ENCODE data around the gene HLA-DQB2. TPM values are rescaled to one million over a fixed set of nuclear protein-coding genes. Genes with fewer than 3 reads are reported as not detected.
"Not testable (repeated sequence)": the region's sequence is repeated elsewhere in the genome, so short reads cannot be mapped to it uniquely, and the experiment has no call there.

The HLA-DQB2 gene
- total RNA-seq, 4 donors from 2014 or later, result 60.4 to 97.2 (median 80.9) TPM

DNA sequence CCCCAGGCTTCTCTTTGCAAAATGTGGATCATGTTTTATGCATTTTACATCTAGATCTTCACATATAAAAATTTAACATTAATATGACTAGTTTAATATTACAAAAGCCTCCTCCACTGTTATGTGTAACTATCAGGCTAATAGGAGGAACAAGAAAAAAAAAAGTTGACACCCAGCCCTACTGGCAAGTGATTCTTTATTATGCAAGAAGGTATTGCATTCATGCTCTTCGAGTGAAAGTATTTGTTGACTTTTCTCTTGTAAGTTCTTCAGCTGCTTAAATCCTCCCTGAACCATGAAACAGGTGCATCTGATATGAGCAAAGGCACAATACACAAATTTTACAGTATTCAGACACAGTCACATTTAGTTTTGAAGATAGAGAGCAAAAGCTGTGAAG lies 716 bp upstream of the HLA-DQB2 start:
- Histone ChIP-seq H3K27me3 (peaks cover 44% of the 10 kb centered on the region), H3K4me1 (no peaks in the 10 kb centered on the region), H3K9me3 (no peaks in the 10 kb centered on the region), H3K36me3 (no peaks in the 10 kb centered on the region), H3K27ac (no peak overlapping the region), H3K4me3 (no peak overlapping the region)
- TF ChIP-seq EP300 (IDR thresholded peaks at IDR 0.05) (no peak), POLR2AphosphoS5 (IDR thresholded peaks at IDR 0.05) (no peak), POLR2A (IDR thresholded peaks at IDR 0.05) (no peak)
- TF ChIP-seq, protein P1, sequence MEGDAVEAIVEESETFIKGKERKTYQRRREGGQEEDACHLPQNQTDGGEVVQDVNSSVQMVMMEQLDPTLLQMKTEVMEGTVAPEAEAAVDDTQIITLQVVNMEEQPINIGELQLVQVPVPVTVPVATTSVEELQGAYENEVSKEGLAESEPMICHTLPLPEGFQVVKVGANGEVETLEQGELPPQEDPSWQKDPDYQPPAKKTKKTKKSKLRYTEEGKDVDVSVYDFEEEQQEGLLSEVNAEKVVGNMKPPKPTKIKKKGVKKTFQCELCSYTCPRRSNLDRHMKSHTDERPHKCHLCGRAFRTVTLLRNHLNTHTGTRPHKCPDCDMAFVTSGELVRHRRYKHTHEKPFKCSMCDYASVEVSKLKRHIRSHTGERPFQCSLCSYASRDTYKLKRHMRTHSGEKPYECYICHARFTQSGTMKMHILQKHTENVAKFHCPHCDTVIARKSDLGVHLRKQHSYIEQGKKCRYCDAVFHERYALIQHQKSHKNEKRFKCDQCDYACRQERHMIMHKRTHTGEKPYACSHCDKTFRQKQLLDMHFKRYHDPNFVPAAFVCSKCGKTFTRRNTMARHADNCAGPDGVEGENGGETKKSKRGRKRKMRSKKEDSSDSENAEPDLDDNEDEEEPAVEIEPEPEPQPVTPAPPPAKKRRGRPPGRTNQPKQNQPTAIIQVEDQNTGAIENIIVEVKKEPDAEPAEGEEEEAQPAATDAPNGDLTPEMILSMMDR (IDR thresholded peaks at IDR 0.05), result no peak
- WGBS, result 31% methylated on average over 1 of the region's 1 CpG
- no peak for DNase-seq (ENCODE audit: low spot score in 2 of 2)

DNA sequence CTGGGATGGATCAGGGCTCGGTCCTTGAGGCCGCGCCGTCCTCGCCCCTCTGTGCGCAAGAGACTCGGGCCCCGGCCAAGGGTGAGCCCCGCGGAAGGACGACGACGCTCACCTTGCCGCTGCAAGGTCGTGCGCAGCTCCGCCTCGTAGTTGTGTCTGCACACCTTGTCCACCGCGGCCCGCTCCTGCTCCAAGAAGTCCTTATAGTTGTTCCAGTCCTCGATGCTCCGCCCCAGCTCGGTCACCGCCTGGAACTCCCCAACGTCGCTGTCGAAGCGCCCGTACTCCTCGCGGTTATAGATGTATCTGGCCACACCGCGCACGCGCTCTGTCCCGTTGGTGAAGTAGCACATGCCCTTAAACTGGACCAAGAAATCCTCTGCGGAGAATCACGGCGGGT lies 1.8 kb downstream of the HLA-DQB2 start:
- Histone ChIP-seq H3K27ac (no peak overlapping the region), H3K27me3 (peaks cover 28% of the 10 kb centered on the region), H3K4me3 (no peak overlapping the region), H3K9me3 (no peaks in the 10 kb centered on the region), H3K4me1 (no peaks in the 10 kb centered on the region), H3K36me3 (no peaks in the 10 kb centered on the region)
- WGBS, result 65% methylated on average over 39 of the region's 40 CpGs
- no peak for DNase-seq (ENCODE audit: low spot score in 2 of 2)
- TF ChIP-seq, protein P1 (IDR thresholded peaks at IDR 0.05), result no peak
- no peak for TF ChIP-seq POLR2A (IDR thresholded peaks at IDR 0.05)
- TF ChIP-seq POLR2AphosphoS5 (IDR thresholded peaks at IDR 0.05), result no peak
- no peak for TF ChIP-seq EP300 (IDR thresholded peaks at IDR 0.05)

DNA sequence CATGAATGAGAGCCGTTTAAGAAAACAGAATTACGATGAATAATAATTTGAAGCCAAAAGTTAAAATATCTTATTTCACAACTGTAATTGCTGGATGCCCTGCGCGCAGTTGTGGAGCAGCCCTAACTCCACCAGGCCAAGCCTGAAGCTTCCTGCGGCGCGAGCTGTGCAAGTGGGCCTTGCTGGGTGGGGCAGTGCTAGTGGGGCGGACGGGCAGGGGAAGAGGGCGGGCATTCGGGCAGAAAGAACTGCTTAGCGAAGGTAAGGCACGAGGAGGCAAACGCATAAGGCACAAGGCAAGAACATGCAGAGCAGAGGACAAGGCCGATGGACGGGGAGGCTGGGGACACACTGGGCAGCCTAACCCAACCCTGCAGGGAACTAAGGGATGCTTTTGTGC lies 2.3 kb downstream of the HLA-DQB2 start:
- DNase-seq (ENCODE audit: low spot score in 2 of 2), result no peak
- H3K9me3 ChIP-seq, result no peaks in the 10 kb centered on the region
- 81% methylated on average over 16 of the region's 16 CpGs for WGBS
- peaks cover 28% of the 10 kb centered on the region for H3K27me3 ChIP-seq
- no peak for TF ChIP-seq POLR2AphosphoS5 (IDR thresholded peaks at IDR 0.05)
- no peak for TF ChIP-seq POLR2A (IDR thresholded peaks at IDR 0.05)
- H3K4me1 ChIP-seq, result no peaks in the 10 kb centered on the region
- no peaks in the 10 kb centered on the region for H3K36me3 ChIP-seq
- H3K27ac ChIP-seq, result no peak overlapping the region
- H3K4me3 ChIP-seq, result no peak overlapping the region

DNA sequence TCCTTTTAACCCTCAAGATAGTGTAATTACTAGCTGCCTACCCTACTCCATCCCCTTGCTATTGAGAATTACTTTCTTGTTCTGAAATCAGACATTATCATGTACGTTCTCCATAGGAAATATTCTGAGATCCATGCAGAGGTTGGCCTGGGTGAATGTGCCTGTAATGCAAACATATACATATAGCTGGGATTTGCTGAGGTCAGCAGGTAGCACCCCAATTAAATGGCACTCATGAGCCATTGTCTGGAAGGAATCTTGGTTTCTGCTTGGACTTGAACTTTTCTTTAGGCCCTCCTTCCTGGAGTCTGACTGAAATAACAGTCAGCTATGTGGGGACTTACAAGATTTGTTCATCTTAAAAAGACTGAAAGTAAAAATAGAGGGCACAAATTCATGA lies 3.7 kb downstream of the HLA-DQB2 start:
- no peaks in the 10 kb centered on the region for H3K36me3 ChIP-seq
- no peaks in the 10 kb centered on the region for H3K9me3 ChIP-seq
- no peak overlapping the region for H3K27ac ChIP-seq
- H3K4me3 ChIP-seq, result no peak overlapping the region
- H3K4me1 ChIP-seq, result no peaks in the 10 kb centered on the region
- DNase-seq (ENCODE audit: low spot score in 2 of 2), result no peak
- WGBS, result 83% methylated on average over 1 of the region's 1 CpG
- H3K27me3 ChIP-seq, result peaks cover 25% of the 10 kb centered on the region
- no peak for TF ChIP-seq POLR2A (IDR thresholded peaks at IDR 0.05)
- TF ChIP-seq, protein P1 (IDR thresholded peaks at IDR 0.05), result no peak
- TF ChIP-seq EP300 (IDR thresholded peaks at IDR 0.05), result no peak
- no peak for TF ChIP-seq POLR2AphosphoS5 (IDR thresholded peaks at IDR 0.05)

DNA sequence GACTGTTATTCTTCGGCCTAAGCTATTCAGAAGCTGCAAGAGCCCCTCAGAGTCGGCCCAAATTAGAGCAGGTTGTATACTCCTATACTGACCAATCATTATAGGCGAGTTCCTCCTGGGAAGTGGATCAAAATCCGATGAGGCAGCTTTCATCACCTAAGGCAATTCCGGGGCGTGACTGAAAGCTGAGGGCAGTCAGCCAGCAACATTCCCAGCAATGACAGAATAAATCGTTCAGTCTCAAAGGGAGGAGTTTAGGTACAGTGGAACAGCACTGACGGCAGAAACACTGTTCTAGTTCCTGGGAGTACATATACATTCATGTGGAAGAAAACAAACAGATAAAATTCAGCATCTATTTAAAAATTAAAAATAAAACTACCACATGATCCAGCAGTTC lies 10.8 kb downstream of the HLA-DQB2 start:
- no peaks in the 10 kb centered on the region for H3K36me3 ChIP-seq
- no peak for DNase-seq (ENCODE audit: low spot score in 2 of 2)

DNA sequence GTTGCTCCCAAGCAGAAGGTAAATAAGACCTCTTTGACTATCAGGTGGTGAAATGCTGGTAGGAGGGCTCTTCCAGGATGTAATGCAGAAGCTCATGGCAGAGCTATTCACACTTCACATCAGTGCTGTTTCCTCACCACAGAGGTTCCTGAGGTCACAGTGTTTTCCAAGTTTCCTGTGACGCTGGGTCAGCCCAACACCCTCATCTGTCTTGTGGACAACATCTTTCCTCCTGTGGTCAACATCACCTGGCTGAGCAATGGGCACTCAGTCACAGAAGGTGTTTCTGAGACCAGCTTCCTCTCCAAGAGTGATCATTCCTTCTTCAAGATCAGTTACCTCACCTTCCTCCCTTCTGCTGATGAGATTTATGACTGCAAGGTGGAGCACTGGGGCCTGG lies 17.7 kb downstream of the HLA-DQB2 start:
- H3K4me3 ChIP-seq; H3K9me3 ChIP-seq; H3K27ac ChIP-seq; H3K4me1 ChIP-seq; DNase-seq (ENCODE audit: low spot score in 2 of 2); H3K36me3 ChIP-seq: not testable (repeated sequence)
- 54% methylated on average over 1 of the region's 1 CpG for WGBS
- peaks cover 35% of the 10 kb centered on the region for H3K27me3 ChIP-seq

More for the DNA sequence above, 10.8 kb downstream of the HLA-DQB2 start:
- peaks cover 35% of the 10 kb centered on the region for H3K27me3 ChIP-seq
- H3K9me3 ChIP-seq, result no peaks in the 10 kb centered on the region
- TF ChIP-seq, protein P1 (IDR thresholded peaks at IDR 0.05), result no peak
- TF ChIP-seq POLR2A (IDR thresholded peaks at IDR 0.05) (no peak), EP300 (IDR thresholded peaks at IDR 0.05) (no peak), POLR2AphosphoS5 (IDR thresholded peaks at IDR 0.05) (no peak)
- H3K27ac ChIP-seq, result no peak overlapping the region
- H3K4me1 ChIP-seq, result no peaks in the 10 kb centered on the region
- 23% methylated on average over 8 of the region's 8 CpGs for WGBS
- no peak overlapping the region for H3K4me3 ChIP-seq
